B cell (primary cell): ENCODE results near the gene IKZF1. TPM values are rescaled to one million over a fixed set of nuclear protein-coding genes. Genes with fewer than 3 reads are reported as not detected.

Source experiments
- ATAC-seq: fragments of 200-7000 bp; cut with Tn5 transposase; one replicate; pipeline ENCODE4 v1.10.0; 2021; ENCODE audit warnings: low read depth, mild to moderate bottlenecking, moderate number of reproducible peaks, moderate library complexity
- CTCF ChIA-PET: fragments of 350-600 bp; sonication (Branson Sonifier 250); formaldehyde crosslinking; loops from one replicate; lab custom pipeline; 2021; ENCODE audit warnings: antibody characterized with exemption, inconsistent platforms; lab: Charles Lee
- POLR2A ChIA-PET: fragments of 350-600 bp; sonication (Branson Sonifier 250); formaldehyde crosslinking; loops from one replicate; lab custom pipeline; 2021; ENCODE audit warnings: antibody characterized with exemption; lab: Charles Lee
- DNase-seq: peaks from one replicate; pipeline ENCODE4 v3.0.0; 2013
- H2AFZ ChIP-seq: 2 replicates; pipeline ENCODE4 v1.6.1; 2012; ENCODE audit warnings: mild to moderate bottlenecking, low read depth, low read length; ENCODE audit not compliant: insufficient read depth, poor library complexity, severe bottlenecking
- H3K27ac ChIP-seq, 2 donors: 1 replicate in 1 of 2; 2 replicates in 1 of 2; pipeline ENCODE4 v1.5.1; 2012 to 2013; ENCODE audit warnings: low read length in 2 of 2, mild to moderate bottlenecking in 2 of 2, moderate library complexity in 1 of 2
- H3K27me3 ChIP-seq, 4 experiments: fragments of 200-600 bp in 1 of 4; sonication (generic) in 1 of 4; replicated peaks in 1 of 4; 1 replicate in 2 of 4; 2 replicates in 2 of 4; pipeline versions ENCODE4 v1.6.1 to v1.7.0; 2013 to 2016; ENCODE audit warnings: low read length in 3 of 4, mild to moderate bottlenecking in 2 of 4, mixed read lengths in 1 of 4, moderate library complexity in 1 of 4; ENCODE audit not compliant: insufficient read depth in 4 of 4, control insufficient read depth in 3 of 4; ENCODE audit errors: control extremely low read depth in 1 of 4
- H3K36me3 ChIP-seq, 2 experiments: replicated peaks in 1 of 2; 1 replicate in 1 of 2; 2 replicates in 1 of 2; pipeline versions ENCODE4 v1.6.1 to v1.7.1; 2013; ENCODE audit warnings: low read length in 1 of 2; ENCODE audit not compliant: insufficient read depth in 2 of 2, control insufficient read depth in 1 of 2; ENCODE audit errors: control extremely low read depth in 1 of 2, extremely low read depth in 1 of 2
- H3K4me1 ChIP-seq, 2 donors: fragments of 200-600 bp in 1 of 2; sonication (generic) in 1 of 2; 1 replicate in 1 of 2; 2 replicates in 1 of 2; pipeline versions ENCODE4 v1.5.1 to v1.6.1; 2013 to 2017; ENCODE audit warnings: low read length in 2 of 2; ENCODE audit not compliant: control insufficient read depth in 2 of 2, insufficient read depth in 2 of 2
- H3K4me2 ChIP-seq: replicated peaks from 2 replicates; pipeline ENCODE3; 2012; ENCODE audit warnings: mild to moderate bottlenecking, low read depth, low read length; ENCODE audit not compliant: poor library complexity, severe bottlenecking
- H3K4me3 ChIP-seq, 5 experiments: fragments of 200-600 bp in 1 of 5; sonication (generic) in 1 of 5; 1 replicate in 3 of 5; 2 replicates in 2 of 5; pipeline versions ENCODE4 v1.5.1 to v1.7.0; 2011 to 2016; ENCODE audit warnings: low read length in 4 of 5, mild to moderate bottlenecking in 4 of 5, low read depth in 2 of 5, control low read depth in 1 of 5, moderate library complexity in 1 of 5; ENCODE audit not compliant: insufficient read depth in 1 of 5; ENCODE audit errors: control extremely low read depth in 1 of 5, extremely low read depth in 1 of 5
- H3K79me2 ChIP-seq: fragments of 200-600 bp; sonication (generic); one replicate; pipeline ENCODE4 v1.6.0; 2016; ENCODE audit warnings: low read length; ENCODE audit not compliant: control insufficient read depth, insufficient read depth
- H3K9ac ChIP-seq: fragments of 200-600 bp; sonication (generic); 2 replicates; pipeline ENCODE4 v1.6.1; 2017; ENCODE audit warnings: mild to moderate bottlenecking, low read length, moderate library complexity
- H3K9me3 ChIP-seq, 3 donors: one replicate each; pipeline versions ENCODE4 v1.6.1 to v1.7.1; 2013; ENCODE audit warnings: low read length in 2 of 3; ENCODE audit not compliant: control insufficient read depth in 2 of 3, insufficient read depth in 1 of 3; ENCODE audit errors: control extremely low read depth in 1 of 3
- H4K20me1 ChIP-seq: 2 replicates; pipeline ENCODE4 v1.6.0; 2012; ENCODE audit warnings: mild to moderate bottlenecking, low read length; ENCODE audit not compliant: insufficient read depth, control insufficient read depth, poor library complexity, severe bottlenecking
- H3K27ac Mint-ChIP-seq: one replicate; pipeline ENCODE4 v1.8.0; 2021; ENCODE audit warnings: mixed read lengths
- H3K27me3 Mint-ChIP-seq: one replicate; pipeline ENCODE4 v1.8.0; 2021; ENCODE audit warnings: mixed read lengths
- H3K4me1 Mint-ChIP-seq: one replicate; pipeline ENCODE4 v1.8.0; 2021; ENCODE audit warnings: mixed read lengths
- H3K4me3 Mint-ChIP-seq: one replicate; pipeline ENCODE4 v1.8.0; 2021; ENCODE audit warnings: mixed read lengths
- H3K9me3 Mint-ChIP-seq: one replicate; pipeline ENCODE4 v1.8.0; 2022; ENCODE audit warnings: mixed read lengths; ENCODE audit not compliant: insufficient read depth
- CTCF ChIP-seq: fragments of 200-600 bp; IDR thresholded peaks from one replicate; pipeline ENCODE4 v1.8.0; 2022; ENCODE audit warnings: antibody characterized with exemption, mild to moderate bottlenecking
- EZH2 ChIP-seq: IDR thresholded peaks from 2 replicates; pipeline ENCODE4 v1.6.1; 2012; ENCODE audit warnings: borderline replicate concordance, low read depth, mild to moderate bottlenecking, moderate library complexity, low read length; ENCODE audit not compliant: insufficient read depth, poor library complexity, severe bottlenecking
- WGBS: methylation state at CpG from one replicate; pipeline ENCODE4 v1.1.5; 2013; ENCODE audit warnings: missing lambda C conversion rate; ENCODE audit not compliant: insufficient coverage; 5-methylcytosine and 5-hydroxymethylcytosine counted together
- intact Hi-C: fragments of 100-400 bp; cut with micrococcal nuclease; formaldehyde crosslinking; loops from one replicate; pipeline ENCODE4 v1.10.0; 2022
- polyA plus RNA-seq: library from polyadenylated mRNA; depleted of rRNA; stranded (reverse); fragments of >200 nt; gene quantifications from 2 replicates; pipeline ENCODE4 v1.2.3, GENCODE V29; 2012
- total RNA-seq, 2 donors: library from RNA; stranded (reverse); fragments of 120-200 nt in 1 of 2; gene quantifications; 1 replicate in 1 of 2; 2 replicates in 1 of 2; pipeline versions ENCODE4 v1.2.3 to v1.2.4, GENCODE V29; 2013 to 2022

The IKZF1 gene
- total and polyA plus RNA-seq, 2 donors (not counting 1 experiment from before 2014, with no cell fraction given), result 199 to 254 TPM

- no peak for DNase-seq
- Histone ChIP-seq H3K27ac (peak overlapping the region; percentile 4 to 68), H3K4me3 (no peak overlapping the region), H3K4me1 (peaks cover 46 to 48% of the 10 kb centered on the region in 2 donors), H3K4me2 (no peak overlapping the region), H3K9me3 (no peaks in the 10 kb centered on the region), H3K79me2 (no peaks in the 10 kb centered on the region), H3K9ac (no peak overlapping the region), H4K20me1 (no peaks in the 10 kb centered on the region), H3K27me3 (no peaks in the 10 kb centered on the region), H3K36me3 (no peaks in the 10 kb centered on the region), H2AFZ (peak overlapping the region; percentile 72)
- CTCF ChIA-PET, result interaction anchor here (1.0 to 1.5 kb wide), 3 partner anchors 12 to 43 kb away, joined by 3 to 4 read pairs (median 3); partner anchors contain the start of gene IKZF1
- H3K9me3 Mint-ChIP-seq, result no peaks in the 10 kb centered on the region
- H3K4me3 Mint-ChIP-seq, result no peak overlapping the region
- H3K27me3 Mint-ChIP-seq, result no peaks in the 10 kb centered on the region
- POLR2A ChIA-PET, result no interaction called here
- intact Hi-C loops, result no loop called here
- no peak for ATAC-seq
- peaks cover 56% of the 10 kb centered on the region for H3K4me1 Mint-ChIP-seq
- H3K27ac Mint-ChIP-seq, result peak overlapping the region; percentile 89
- TF ChIP-seq CTCF, result no peak
- no peak for TF ChIP-seq EZH2
- no CpG with 5 or more reads among the region's 1 CpG for WGBS
These were observed 42.9 kb upstream of the IKZF1 start for GRCh38 chr7:50261593-50261992.

- no peak overlapping the region for H3K4me3 Mint-ChIP-seq
- CTCF ChIA-PET, result interaction anchor here (1.3 kb wide), 1 partner anchor 12 kb away, joined by 4 read pairs; no protein-coding TSS in a partner anchor
- peak; percentile 10 for DNase-seq
These were observed 42.1 kb upstream of the IKZF1 start for GRCh38 chr7:50262446-50262845.

More at GRCh38 chr7:50262446-50262845, 42.1 kb upstream of the IKZF1 start:
- peak overlapping the region; percentile 12 for H3K4me2 ChIP-seq
- Mint-ChIP-seq H3K27ac (peak overlapping the region; percentile 89), H3K4me1 (peaks cover 65% of the 10 kb centered on the region), H3K27me3 (no peaks in the 10 kb centered on the region), H3K9me3 (no peaks in the 10 kb centered on the region)
- no peaks in the 10 kb centered on the region for H3K27me3 ChIP-seq
- no peaks in the 10 kb centered on the region for H3K36me3 ChIP-seq
- H3K4me3 ChIP-seq, result no peak overlapping the region
- no peaks in the 10 kb centered on the region for H4K20me1 ChIP-seq
- POLR2A ChIA-PET, result no interaction called here
- no peaks in the 10 kb centered on the region for H3K79me2 ChIP-seq
- H3K9ac ChIP-seq, result no peak overlapping the region
- H2AFZ ChIP-seq, result peak overlapping the region; percentile 72
- no peak for ATAC-seq
- H3K9me3 ChIP-seq, result no peaks in the 10 kb centered on the region
- peaks cover 54 to 57% of the 10 kb centered on the region in 2 donors for H3K4me1 ChIP-seq
- TF ChIP-seq CTCF (no peak), EZH2 (no peak)
- 53% methylated on average over 2 of the region's 2 CpGs for WGBS
- intact Hi-C loops, result no loop called here
- H3K27ac ChIP-seq, result peak overlapping the region; percentile 52 to 68
